COR-L47 (cell line): ENCODE data around the gene SH3BP5L.
"Not testable (repeated sequence)": the region's sequence is repeated elsewhere in the genome, so short reads cannot be mapped to it uniquely, and the experiment has no call there.

Source experiments
- DNase-seq: peaks from one replicate; lab custom pipeline; 2025; lab: John Stamatoyannopoulos, UW

Gene SH3BP5L

DNA sequence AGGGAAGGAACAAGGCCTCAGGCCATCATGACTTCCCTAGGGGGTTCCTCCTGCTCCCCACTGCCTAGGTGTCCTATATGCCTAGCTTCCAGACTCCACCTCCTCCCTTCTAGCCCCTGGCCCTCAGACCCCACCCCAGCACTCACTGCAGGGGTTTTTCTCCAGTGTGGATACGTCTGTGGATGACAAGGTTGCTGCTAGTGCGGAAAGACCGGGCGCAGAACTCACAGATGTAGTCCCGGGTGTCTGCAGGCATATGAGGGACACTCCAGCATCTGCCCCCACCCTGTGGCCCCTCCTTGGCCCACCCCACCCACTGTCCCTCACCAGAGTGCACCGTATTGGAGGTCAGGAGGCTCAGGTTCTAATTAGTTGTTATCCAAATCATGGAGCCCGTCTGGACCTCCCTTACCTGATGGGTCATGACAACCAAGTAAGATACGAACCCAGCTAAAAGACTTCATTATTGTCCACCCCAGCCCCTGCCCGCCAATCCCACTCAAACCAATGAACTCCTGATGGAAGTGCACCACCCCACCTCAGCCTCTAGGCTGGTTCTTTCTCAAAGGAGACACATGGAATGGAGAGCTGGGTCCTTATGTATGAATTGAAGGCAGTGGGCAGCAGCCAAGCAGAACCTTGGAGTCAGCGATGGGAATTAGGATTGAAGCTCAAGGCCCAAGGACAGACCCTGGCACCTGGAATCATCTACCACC is 25.0 kb upstream of the SH3BP5L start:
- no peak for DNase-seq

DNA sequence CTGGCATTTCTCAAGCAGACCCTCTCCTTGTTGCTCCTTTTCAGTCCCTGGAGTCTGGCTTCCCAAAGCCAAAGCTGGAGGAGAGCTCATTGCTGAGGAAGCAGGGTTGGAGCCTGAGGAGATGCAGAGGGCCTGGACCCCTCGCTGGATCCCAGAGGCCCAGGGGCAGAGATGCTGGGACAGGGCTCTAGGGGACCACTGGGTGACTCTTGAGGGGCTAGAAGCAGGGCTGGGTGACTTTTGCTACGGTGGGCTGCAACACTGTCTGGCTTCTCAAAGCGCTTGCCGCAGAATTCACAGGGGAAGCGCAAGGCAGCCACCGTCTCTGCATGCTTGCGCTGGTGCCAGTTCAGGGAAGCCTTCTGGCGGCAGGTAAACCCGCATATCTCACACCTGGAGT is 24.4 kb upstream of the SH3BP5L start:
- no peak for DNase-seq

DNA sequence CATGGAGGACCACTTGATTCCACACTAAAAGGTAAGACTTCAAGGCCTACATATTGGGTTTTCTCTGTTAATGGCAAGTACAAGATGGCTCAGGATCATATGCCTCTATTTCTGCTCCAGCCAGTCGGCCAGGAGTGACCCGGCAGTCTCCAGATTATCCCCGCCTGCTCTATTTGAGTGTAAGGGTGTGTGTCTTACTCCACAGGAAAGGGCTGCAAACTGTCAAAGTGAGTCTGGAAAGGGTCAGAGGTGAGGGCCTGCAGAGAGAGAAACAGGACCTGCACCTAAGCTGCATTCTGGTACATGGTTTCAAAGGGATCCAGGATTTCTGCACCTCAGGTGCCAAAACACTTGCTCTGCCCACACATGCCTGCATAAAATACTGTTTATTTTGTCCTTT is 23.9 kb upstream of the SH3BP5L start:
- DNase-seq: no peak

DNA sequence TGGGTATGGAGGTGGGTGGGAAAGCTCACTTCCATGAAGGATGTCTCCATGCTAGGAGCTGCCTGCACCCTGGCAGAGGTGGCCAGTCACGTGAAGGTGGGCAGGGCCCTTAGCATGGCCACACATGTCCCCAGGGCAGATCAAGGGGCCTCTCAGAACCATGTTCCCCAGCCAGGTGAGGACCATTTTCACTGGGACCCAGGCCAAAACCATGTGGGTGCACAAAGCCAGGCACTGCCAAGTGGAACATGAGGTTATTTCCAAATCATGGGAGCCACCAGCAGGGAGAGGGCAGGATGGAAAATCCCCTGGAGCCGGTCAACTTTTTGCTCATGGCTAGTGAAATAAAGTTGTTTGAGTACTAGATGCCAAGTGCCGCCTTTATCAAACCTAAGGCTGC is 23.4 kb upstream of the SH3BP5L start:
- no peak for DNase-seq

DNA sequence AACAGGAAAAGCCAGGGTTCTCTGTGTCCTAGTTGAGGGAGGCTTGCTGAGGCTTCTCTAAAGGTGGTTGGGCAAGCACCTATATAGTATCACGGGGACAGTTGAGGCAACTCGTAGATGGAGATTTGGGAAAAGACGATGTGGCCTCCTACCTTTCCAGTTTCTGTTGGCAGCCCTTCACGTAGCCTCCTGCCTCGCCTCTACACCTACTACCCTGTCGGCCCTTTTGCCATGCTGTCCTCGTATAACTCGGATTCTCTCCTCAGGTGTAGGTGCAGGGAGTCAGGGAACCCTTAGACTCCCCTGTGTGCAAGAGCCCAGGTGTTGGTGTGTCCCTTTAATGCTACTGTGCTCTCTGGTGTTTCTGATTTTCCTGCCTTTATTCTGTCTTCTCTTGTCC is 22.9 kb upstream of the SH3BP5L start:
- DNase-seq: no peak

DNA sequence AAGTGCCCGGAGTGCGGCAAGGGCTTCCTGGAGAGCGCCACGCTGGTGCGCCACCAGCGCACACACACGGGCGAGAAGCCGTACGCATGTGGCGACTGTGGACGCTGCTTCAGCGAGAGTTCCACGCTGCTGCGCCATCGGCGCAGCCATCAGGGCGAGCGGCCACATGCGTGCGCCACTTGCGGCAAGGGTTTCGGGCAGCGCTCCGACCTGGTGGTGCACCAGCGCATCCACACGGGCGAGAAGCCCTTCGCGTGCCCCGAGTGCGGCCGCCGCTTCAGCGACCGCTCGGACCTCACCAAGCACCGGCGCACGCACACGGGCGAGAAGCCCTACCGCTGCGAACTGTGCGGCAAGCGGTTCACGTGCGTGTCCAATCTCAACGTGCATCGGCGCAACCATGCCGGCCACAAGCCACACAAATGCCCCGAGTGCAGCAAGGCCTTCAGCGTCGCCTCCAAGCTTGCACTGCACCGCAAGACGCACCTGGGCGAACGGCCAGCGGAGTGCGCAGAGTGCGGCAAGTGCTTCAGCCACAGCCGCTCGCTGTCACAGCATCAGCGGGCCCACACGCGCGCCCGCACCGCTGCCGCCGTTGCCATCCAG is 22.3 kb upstream of the SH3BP5L start:
- DNase-seq: no peak

DNA sequence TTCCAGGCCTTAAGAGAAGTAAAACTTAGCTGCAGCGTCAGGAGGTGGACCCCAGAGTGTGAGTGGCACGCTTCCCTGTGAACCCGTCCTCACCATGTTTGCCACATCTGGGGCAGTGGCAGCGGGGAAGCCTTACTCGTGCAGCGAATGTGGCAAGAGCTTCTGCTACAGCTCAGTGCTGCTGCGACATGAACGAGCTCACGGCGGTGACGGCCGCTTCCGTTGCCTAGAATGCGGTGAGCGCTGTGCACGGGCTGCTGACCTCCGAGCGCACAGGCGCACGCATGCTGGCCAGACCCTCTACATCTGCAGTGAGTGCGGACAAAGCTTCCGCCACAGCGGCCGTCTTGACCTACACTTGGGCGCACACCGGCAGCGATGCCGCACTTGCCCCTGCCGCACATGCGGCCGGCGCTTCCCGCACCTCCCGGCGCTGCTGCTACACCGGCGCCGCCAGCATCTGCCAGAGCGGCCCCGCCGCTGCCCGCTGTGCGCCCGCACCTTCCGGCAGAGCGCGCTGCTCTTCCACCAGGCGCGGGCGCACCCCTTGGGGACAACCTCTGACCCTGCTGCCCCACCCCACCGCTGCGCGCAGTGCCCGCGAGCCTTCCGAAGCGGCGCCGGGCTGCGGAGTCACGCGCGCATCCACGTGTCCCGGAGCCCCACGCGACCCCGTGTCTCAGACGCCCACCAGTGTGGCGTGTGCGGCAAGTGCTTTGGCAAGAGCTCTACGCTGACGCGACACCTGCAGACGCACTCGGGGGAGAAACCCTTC is 21.7 kb upstream of the SH3BP5L start:
- DNase-seq: no peak

DNA sequence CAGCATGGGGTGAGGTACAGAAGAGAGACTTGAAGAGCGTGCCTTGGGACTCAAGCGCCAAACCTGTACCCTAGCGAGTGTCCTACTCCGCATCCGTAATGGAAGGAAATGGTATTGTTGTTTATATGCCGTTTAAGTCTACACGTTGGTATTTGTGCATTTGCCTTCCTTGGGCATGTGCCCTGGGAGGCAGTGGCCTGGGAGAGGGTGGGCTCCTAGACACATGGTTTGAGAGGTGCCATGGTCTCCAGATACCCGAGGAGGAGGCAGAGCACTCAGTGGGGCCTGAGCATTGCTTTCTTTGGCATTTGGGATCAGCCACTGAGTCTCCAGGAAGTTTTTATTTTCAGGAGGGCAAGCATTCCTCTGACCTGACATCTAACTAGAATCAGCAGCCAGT is 18.8 kb upstream of the SH3BP5L start:
- DNase-seq: no peak

DNA sequence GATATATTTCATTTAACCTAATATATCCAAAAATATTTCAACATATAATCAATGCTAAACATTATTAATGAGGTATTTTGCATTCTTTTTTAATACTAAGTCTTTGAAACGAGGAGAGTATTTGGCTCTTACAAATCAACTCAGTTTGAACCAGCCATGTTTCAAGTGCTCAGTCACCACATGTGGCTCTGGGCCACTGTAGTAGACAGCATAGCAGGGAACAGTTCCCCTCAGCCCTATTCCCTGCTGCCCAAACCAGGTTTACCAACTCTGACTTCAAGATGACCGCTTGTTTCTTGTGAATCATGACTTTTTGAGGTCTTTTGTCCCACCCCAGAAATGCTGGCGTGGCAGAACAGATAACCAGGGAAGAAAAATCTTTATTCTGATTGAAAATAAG is 18.0 kb upstream of the SH3BP5L start:
- no peak for DNase-seq

DNA sequence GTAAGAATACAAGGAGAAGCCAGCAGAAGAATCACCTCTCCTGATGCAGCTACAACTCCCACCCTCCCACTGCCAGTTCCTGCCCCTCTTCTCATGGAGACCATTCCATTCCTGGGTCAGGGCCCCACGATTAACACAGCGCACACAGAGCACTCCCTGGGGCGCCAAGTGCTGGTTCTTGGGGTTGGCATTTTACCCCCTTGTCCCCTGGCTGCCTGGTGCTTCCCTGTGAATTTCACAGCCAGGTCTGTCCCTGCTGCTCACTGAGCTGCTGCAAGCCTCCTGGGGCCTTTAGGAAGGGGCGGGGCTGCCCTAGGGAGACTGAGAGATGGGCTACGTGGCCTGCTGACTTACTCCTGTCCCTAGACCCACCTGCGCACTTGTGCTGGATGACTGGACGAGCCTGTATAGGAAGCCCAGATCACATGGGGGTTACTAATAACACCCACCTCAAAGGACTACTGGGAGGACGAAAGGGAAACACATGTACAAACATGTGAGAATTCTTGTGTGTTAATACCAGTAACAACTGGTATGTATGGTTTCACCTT is 17.1 kb upstream of the SH3BP5L start:
- DNase-seq: no peak

DNA sequence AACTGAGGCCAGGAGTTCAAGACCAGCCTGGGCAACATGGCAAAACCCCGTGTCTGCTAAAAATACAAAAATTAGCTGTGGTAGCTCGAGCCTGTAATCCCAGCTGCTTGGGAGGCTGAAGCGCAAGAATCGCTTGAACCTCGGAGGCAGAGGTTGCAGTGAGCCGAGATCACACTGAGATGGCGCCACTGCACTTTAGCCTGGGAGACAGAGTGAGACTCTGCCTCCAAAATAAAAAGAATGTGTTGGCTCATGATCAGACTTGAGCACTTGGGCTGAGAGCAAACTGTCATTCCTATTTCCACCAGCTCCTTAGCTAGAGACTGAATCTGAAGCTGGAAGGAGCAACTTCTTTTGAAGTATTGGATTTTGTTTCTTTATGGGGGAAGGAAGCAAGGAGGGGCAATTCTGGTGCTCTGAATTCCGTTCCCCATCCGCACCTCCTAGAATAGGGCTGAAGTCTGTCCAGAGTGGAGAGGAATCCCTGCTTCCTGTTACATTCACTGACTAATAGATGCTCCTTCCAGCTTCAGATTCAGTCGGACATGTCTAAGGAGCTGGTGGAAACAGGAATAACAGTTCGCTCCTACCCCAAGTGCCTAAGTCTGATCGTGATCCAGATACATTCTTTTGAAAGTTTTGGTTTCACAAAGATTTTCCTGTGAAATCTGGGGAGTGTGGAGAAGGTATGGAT is 16.1 kb upstream of the SH3BP5L start:
- DNase-seq: peak; percentile 2

DNA sequence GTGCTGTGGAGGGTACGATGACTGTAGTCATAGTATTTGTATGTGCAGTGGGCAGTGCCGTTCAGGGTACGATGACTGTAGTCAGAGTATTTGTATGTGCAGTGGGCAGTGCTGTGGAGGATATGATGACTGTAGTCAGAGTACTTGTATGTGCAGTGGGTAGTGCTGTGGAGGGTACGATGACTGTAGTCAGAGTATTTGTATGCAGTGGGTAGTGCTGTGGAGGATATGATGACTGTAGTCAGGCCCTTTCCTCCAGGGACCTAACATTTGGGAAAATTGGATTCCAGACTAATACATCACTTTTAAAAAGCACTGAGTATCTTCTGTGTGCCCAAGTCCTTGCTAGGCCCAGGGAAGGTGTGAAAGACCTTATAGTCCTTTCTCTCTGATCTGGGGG is 15.2 kb upstream of the SH3BP5L start:
- no peak for DNase-seq

DNA sequence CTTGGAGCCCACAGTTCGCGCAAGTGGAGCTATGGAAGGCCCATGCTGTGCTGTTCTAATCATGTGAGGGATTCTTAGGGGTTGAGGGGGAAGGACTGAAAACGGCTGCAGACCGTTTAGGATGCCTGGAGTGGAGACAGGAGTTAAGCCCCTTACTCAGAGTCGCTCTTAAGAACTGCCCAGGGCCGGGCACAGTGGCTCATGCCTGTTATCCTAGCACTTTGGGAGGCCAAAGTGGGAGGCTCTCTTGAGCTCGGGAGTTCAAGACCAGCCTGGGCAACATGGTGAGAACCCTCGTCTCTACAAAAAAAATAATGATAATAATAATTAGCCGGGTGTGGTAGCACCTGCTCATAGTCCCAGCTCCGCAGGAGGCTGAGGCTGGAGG is 13.4 kb upstream of the SH3BP5L start:
- DNase-seq: peak; percentile 33

DNA sequence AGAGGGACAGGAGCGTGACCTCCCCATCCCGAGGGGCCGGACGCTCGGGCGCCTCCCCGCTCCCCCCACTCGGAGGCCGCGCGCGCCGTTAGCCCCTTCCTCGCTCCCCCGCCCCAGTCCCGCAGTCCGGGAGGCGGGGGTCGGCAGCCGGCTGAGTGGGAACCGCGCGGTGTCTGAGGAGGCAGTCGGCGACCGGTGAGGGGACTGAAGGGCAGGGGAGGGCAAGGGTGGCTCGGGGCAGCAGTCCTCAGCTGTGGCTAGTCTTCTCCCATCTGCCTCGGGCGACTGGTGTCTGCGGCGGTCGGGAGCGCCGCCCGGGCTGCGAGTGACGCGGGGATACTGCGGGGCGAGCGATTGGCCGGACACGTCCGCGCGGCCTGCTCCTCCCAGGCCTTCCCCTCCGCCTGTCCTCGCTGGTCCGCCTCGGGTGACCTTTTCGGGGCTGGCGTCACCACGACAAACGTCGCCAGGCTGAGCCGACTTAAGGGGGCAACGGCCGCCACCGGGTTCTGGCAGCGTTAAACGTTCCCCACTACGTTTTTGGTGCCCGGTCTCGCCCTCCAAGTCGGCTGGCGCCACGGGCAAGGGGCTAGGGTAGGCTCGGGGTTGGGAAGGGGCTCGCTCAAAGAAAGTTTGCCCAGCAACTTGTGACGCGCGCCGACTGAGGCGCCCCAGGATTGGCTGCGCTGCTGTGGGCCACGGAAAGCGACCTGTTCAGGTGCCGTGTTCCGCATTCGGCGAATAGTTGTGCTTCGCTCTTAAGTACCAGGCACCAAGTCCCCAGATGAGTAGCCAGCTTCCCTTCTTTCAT is 12.8 kb upstream of the SH3BP5L start:
- DNase-seq: peak; percentile 81

DNA sequence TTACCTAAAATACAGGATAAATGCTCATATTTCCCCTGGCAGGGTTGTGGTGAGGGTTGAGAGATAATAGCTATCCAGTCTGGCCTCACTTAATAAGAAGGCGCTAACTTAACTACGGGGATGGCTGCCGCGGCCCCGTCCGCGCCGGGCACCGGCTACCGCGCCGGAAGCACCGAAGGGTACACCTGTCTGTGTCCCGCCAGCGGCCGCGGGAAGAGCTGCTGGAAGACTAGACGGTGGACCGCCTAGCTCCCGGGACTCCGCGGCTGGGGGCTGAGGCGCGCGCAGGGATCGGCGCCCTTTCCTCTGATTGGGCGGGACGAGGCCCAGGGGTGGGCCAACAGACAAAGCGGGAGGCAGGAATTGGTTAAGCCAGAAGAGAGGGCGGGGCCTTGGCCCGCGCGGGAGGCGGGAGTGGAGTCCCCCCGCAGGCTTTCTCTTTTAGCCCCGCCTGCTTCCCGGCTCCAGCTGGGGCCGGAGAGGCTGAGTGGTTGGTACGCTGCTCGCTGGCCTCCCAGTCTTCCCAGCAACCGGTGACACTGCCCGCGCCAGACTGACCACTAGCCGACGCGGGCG is 12.2 kb upstream of the SH3BP5L start, which contains the start of gene ZNF672:
TSS of gene ZNF672 (plus strand) at position 444 of the 576 bp plus-strand sequence. CDS start 9,051 bp downstream, outside the sequence.
- peak; percentile 98 for DNase-seq

DNA sequence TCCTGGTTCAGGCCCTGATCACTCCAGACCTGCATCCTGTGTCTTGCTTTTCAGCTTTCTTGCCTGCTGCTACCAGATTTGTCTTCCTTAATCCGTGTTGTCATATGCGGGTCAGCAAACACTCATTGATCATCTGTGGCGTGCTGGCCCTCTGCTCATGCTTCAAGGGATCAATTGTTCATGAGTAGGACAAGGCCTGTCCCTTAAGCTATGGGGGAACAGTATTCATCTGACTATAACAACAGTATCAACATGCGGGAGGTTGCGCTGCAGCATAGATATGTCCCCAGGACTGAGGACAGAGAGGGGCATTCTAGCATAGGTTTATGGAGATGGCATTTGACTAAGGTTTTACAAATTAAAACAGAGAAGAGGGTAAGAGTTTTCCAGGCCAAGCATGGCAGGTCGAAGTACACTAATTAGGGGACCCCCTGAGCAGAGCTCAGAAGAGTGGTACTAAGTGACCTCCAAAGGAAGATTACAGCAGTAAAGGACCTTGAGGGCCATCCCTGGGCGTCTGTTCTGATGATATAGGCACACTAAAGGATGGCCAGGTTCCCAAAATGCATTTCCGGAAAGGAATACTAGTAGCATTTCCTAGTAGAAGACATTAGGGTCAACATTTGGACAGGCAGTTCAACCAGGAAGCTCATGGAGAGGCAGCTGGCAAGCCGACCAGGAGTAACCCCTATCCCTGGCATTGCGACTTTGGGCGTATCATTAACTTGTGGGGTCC is 11.5 kb upstream of the SH3BP5L start:
- no peak for DNase-seq

DNA sequence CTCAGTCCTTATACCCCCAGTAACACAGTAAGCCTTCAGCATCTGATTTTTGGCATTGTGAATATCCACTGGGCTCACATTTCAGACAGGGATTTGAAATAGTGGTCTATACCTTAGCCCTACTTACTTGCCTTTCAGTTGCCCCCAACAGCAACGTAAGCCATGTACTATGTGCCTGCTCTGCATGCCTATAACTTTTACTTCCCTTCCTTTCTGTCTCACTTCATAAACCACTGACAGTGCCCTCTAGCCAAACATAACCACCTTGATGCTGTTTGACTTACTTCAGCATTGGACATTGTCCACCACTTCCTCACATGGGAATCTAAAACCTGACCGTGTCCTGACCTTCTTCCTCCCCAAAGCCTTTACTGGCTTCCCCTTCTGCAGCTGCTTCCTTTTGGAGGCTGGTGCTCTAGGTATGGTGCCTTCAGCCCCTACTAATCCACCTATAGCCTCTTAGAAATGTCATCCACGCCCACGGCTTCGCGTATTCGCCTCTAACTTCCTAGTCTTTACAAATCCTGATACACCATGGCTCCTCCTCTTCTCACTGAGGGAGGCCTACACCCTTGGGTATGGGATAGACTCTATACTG is 8.7 kb upstream of the SH3BP5L start:
- DNase-seq: no peak

DNA sequence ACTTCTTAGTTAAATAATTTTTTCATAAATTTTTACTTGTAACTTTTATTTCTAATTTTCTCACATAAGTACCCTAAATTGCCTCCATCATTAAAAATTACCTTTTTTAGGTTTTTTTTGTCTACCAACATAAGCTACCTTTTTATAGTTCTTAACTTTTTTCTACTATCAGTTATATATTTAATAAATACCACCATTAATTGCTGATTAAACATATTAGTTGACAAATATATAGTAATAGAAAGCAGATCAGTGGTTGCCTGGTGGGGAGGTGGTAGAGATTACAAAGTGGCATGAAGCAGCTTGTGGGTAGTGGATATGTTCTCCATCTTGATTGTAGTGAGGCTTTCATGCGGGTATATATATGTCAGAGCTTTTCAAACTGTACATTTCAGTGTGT is 6.1 kb upstream of the SH3BP5L start:
- DNase-seq: no peak

DNA sequence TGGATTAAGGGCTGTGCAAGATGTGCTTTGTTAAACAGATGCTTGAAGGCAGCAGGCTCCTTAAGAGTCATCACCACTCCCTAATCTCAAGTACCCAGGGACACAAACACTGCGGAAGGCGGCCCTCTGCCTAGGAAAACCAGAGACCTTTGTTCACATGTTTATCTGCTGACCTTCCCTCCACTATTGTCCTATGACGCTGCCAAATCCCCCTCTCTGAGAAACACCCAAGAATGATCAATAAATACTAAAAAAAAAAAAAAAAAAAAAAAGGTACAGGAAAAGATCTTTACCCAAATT is 5.0 kb upstream of the SH3BP5L start:
- not testable (repeated sequence) for DNase-seq

DNA sequence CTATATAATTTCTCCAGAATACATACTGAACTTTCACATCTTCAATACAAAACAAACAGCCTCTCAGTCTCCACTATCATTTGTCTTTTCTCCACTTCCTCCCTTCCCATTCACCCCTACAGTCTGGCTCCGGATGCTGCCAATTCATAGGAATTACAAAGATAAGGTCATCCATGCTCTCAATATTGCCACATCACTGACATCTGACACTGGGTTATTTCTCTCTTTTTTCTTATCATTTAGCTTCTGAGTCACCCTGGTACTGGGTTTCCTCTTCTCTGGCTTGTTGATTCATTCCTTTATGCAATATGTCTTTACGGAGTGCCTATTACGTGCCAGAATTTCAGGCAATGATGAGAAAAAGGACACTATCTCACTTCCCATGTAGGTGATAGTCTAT is 3.1 kb upstream of the SH3BP5L start:
- DNase-seq: no peak
